Fibroblast of mammary gland (primary cell): ENCODE measurements around the gene PLXNA2.

Source experiments
- DNase-seq: peaks from one replicate; pipeline ENCODE4 v3.0.0-alpha.2; 2010; ENCODE audit warnings: low read depth
- H3K4me3 ChIP-seq: 2 replicates; pipeline ENCODE4 v1.5.1; 2011; ENCODE audit warnings: low read depth, mild to moderate bottlenecking, low read length, moderate library complexity; ENCODE audit not compliant: control insufficient read depth
- CTCF ChIP-seq: conservative IDR thresholded peaks from 2 replicates; pipeline ENCODE4 v1.5.1; 2011; ENCODE audit warnings: low read depth, low read length, inconsistent platforms; ENCODE audit not compliant: control insufficient read depth, insufficient read depth

Gene PLXNA2

DNA sequence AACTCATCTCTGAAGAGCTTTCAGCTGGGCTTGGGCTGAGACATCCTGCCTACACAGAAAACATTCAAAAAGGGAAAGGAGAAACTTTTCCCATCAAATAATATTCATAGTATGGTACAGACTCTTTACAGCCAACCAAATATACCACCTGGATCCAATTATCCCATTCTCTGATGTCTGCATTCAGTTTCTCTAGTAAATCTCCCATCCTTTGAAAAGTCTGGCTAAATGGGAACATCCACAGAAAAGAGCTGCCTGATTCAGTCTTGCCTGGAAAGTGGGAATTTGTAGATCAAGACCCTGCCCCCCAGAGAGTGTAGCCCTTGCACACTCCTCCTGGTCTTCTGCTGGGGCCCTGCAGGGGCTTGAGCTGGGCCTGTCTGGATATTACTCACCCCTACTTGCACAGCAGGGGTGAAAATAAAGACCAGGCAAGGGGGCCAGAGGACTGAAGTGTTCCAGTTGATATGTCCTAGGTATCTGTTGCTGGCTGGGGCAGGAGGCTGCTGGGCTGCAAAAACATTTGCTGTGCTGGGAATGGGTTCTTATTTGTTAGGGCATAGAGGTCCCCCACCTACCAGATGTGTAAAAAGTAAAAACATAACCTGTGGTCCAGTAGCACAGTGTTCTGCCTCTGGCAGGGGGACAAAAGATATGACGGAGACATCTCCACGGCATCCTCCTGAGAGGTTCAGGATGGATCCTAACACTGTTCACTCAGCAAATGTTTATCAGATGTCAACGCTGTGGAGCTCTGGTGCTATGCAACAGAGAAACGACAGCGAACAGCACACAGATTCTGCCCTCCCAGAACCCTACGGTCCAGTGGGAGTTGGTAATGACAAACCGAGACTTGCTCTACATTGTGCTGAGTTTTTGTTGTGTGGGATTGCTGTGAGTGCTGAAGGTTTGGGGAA, 140.3 kb downstream of the PLXNA2 start:
- peak; percentile 4 for DNase-seq
- no peak for TF ChIP-seq CTCF

DNA sequence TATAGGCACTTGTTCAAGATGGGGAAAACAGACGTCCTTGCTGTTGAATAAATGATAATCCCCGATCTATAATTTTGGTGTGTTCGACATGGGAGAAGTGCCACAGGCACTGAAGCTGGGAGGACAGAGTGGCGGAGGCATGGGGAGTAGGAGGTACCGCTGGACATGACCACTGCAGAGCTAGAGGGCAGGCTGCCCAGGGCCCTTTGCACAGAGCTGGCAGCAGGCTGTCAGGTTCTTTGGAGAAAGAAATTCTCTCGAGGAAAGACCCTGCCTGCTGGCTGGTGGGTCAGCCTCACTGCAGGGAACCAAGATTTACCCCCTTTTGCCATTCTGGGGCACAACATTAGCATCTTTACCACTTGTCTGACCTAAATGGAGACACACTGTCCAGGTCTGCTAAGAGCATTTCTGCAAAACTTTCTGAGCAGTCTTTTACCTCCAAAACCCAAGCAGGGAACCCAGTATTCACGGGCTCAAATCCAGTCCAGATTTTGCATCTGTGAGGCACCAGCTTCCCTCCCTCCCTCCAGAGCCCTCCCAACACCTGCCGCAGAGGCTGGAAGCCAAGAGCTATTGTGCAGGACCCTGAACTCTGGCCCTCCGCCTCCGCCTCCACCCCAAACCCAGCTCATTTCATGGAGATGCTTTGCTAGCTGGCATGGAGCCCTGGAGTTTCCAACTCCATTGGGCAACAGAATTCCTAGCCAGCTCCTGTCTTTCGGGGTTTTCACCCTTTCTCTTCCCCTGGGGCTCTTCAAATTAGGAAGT, 142.3 kb downstream of the PLXNA2 start:
- DNase-seq: peak; percentile 37
- no peak for TF ChIP-seq CTCF
- H3K4me3 ChIP-seq: no peak overlapping the region

More for the DNA sequence above, 140.3 kb downstream of the PLXNA2 start:
- no peak overlapping the region for H3K4me3 ChIP-seq

GRCh38 chr1:208100906-208101305, 143.3 kb downstream of the PLXNA2 start:
- no peak for TF ChIP-seq CTCF
- DNase-seq: no peak
- no peak overlapping the region for H3K4me3 ChIP-seq

- no peak for TF ChIP-seq CTCF
- DNase-seq: no peak
- no peak overlapping the region for H3K4me3 ChIP-seq
Measured at GRCh38 chr1:208100106-208100505, 144.1 kb downstream of the PLXNA2 start.

GRCh38 chr1:208098773-208099172, 145.4 kb downstream of the PLXNA2 start:
- no peak for TF ChIP-seq CTCF
- DNase-seq: no peak
- no peak overlapping the region for H3K4me3 ChIP-seq

DNA sequence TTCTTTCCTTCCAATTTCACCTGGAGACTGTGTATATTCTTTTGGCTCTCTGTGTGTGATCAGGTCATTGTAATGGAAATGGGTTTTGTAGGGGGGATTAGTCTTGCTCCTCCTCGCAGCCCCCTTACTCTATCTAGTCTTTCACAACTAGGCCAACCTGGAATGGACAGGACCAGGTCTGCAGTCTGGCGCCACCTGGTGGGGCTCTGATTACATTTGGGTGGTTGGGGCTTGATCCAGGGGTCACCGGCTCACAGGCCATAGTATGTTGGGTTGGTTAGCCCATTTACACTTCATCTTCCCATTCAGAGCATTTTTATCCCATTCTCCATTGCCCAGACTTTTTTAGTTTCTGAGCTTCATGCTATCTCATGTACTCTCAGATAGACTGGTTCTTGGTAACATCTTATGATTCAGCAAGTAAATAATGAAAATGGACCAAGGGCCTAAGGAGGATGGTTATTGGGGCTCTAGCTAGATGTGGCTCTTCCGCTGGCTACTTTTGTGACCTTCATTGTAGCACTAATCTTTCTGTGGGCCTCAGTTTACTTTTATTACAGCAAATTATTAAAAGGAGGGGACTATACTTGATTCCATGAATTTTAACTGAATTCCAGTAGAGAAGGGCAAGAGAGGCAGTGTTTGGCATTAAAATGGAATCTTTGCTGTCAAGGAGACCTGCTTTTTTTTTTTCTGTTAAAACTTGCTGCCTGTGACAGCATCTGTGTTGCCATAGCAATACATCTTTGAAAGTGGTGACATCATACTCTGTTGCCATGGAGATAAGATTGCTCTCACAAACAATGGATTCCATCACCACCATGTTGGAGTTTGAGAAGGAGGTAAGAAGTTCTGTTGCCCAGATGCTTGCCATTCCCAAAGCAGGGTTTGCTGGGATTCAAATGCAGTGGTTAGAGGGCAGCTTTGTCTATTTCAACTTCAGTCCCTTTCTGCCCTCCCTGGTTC, 150.1 kb downstream of the PLXNA2 start:
- peak; percentile 59 for DNase-seq
- H3K4me3 ChIP-seq: no peak overlapping the region
- TF ChIP-seq CTCF: peak; percentile 84
